NAMALWA (cell line): Measurements from ENCODE around the gene AGR3.
A peak's percentile ranks its signal among the peaks of the same experiment; 100 is the strongest.
"Not testable (repeated sequence)": the region's sequence is repeated elsewhere in the genome, so short reads cannot be mapped to it uniquely, and the experiment has no call there.

ENCODE experiments used
- DNase-seq: peaks from one replicate; pipeline ENCODE4 v3.0.0-alpha.2; 2015; ENCODE audit warnings: low spot score

AGR3 gene

DNA sequence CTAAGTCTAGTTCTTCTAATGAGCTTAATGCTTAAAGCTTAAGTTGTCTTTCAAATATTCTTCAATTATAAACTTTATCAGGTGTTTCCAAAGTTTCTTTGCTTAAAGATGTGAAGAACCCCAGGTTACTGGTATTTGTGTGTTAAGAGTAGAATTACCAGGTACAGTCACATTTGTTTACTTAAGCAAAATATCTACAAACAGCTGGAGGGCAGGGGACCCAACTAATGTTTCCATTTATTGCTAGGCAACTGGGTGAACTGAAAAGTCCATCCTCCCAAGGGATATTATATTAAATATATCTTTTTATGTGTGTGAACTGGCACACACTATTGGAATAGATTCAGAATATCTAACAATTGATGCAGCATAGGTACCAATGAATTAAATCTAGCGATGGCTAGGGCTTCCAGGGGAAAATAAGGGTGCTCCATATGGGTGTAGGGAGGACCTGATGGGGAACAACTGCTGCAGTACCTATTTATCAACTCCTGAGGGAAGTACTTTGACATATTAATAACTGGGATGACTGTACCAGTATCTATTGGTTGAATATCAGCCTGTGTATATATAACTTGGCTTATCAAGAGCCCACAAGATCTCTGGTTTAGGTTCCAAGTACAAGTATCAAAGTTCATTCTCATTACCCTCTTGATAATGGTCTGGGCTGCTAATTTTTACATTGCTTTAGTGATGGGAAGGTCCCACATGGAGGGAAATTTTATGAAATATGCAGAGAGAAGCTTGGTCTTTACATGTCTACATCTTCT, 10.3 kb upstream of the AGR3 start:
- DNase-seq, result no peak

DNA sequence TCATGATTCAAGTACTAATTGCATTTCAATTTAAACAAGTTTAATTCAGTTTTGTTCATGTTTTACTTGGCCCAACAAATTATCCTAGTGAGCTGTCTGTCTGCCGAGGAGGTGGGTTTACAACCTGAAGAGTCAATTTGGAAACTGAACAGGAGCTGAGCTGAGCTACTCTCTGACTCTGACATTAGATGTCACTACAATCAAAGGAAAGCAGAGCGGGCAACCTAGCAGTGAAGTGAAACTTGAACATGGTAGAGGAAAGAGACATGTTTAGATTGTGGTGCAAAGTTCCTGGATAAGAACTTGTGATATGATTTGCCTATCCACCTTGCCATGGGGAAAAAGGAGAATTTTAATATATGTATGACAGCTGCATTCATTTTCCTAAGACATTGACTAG, 9.6 kb upstream of the AGR3 start:
- peak; percentile 41 for DNase-seq

DNA sequence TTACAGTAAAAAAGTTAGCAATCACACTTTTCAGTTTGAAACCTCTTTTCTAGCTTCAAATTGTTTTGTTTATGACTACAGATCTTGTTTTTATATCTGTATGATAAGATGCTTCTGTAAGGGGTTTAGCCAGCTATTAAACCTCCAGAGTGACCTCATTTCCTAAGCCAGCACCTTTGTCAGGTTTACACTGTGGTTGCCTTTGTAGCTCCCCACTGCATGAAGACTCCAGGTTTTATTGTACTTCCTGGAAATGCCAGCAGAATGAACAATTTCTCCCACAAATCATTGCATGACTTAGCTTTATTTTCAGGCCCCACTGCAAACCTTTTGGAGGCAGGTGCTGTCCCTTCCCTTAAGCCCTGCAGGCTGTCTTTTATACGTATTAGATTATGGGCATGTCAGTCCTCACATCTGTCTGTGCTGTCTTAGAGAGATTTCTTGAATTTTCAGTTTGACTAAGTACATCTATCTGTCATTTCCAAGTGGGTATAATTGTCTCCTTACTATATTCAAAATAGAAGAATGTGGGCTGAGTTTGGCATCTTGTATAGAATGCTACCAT, 8.2 kb upstream of the AGR3 start:
- DNase-seq, result no peak

DNA sequence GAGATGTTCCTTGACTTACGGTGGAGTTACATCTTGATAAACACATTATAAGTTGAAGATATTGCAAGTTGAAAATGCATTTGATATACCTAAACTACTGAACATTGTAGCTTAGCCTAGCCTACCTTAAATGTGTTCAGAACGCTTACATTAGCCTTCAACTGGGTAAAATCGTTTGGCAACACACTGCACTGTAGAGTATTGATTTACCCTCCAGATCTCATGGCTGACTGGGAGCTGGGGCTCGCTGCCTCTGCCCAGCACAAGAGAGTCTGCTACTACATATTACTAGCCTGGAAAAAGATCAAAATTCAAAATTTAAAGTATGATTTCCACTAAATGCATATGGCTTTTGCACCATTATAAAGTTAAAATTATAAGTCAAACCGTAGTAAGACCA, 7.5 kb upstream of the AGR3 start:
- DNase-seq, result no peak

DNA sequence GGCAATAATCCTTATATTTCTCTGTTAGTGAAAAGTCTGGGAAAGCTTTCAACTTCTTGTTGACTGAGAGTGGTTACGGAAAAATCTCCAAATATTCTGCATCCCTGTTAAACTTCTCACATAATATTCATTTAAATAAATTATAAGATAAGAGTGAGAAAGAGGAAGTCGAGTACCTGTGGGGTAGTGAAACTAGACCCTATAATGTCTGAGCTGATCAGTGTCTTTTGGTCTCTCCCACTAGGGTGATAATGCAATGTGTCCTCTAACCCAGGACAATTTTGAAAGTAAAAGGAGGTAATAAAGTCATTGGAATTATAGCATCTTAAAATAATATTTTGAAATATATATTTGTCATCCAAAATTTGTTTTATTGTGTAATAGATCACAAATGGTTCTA, 2.1 kb upstream of the AGR3 start:
- peak; percentile 17 for DNase-seq

DNA sequence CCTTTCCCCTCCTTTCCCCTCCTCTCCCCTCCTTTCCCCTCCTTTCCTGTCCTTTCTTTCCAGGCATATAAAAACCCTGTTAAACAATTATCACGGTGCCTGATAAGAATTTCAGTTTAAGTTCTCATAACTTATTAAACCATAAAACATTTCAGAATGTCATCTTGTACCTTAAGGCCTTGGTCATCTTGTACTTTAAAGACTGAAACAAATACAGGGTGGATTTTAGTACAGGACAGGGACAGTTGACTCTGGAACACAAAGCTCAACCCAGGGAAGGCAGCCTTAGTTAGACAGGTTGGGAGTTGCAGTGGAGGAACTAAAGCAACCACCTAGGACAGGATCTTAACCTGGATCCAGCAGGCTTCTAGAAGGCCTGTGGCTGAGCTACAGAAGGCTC, 1.2 kb downstream of the AGR3 start:
- DNase-seq, result no peak

DNA sequence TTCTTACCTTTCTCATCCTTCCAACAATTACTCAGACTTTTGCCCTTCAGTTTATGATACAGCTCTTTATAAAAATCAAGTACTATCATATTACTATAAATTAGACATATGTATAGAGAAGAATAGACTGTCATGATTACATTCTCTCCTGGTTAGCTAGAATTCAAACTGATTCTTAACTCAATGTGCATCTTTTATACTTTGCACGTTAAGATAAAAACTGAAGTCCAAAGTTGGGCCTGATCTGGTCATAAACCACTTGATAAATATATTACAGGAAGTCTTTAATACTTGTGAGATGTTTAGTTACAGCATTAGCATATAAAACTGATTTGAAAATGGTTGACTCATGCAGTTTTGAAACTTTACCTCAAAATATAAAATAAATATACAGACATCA, 2.6 kb downstream of the AGR3 start:
- DNase-seq, result no peak

DNA sequence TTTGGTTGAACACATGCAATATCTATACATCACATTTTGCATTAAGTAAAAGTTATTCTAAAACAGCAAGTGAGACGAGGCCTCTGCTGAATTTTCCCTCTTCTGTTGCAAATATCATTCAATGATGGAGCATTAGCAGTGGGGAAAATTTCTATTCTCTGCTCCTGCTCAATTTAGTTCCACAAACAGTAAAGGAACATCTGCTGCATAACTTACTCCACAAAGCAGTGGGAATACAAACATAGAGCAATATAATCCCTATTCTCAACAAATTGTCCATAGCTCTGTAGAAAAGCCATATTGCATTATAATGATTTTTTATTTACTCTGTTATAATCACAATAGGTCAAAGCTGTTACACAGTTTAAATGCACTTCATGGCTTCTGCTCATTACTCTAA, 5.9 kb downstream of the AGR3 start:
- no peak for DNase-seq

DNA sequence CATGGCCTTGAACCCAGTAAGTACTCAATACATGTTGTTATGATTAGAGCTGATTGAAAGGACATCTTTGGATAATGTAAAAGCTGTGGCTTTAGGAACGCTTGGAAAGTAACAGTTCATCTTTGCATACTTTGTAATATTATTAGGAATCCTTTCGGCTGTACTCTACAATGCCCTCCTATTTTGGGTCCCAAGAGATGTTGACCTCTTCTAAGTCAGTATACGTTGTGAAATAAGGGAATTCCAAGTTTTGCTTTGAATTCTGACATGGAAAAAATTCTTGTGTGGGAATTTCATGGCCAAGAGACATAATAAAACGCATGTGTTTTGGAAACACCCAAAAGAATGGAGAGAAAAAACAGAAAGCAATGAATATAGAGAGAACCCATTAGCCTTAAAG, 7.7 kb downstream of the AGR3 start:
- DNase-seq, result no peak

DNA sequence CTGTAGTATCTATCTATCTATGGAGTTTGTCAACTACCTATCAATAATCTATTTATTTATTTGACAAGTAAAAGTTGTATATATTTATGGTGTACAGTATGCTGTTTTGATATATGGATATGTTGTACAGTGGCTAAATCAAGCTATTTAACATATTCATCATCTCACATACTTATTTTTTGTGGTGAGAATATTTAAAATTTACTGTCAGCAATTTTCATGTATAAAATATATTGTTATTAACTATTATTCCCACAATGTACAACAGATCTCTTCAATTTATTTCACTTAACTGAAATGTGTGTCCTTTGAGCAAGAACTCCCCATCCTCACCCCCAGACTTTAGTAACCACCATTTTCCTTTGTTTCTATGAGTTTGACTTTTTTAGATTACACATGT, 14.5 kb downstream of the AGR3 start:
- no peak for DNase-seq

DNA sequence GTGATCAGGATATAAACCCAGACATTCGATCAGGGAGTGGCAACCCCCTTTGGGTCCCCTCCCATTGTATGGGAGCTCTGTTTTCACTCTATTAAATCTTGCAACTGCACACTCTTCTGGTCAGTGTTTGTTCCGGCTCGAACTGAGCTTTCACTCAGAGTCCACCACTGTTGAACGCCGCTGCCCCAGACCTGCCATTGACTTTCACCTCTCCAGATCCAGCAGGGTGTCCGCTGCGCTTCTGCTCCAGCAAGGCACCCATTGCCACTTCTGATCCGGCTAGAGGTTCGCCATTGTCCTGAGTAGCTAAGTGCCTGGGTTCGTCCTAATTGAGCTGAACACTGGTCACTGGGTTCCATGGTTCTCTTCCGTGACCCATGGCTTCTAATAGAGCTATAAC, 28.6 kb downstream of the AGR3 start:
- DNase-seq, result not testable (repeated sequence)

DNA sequence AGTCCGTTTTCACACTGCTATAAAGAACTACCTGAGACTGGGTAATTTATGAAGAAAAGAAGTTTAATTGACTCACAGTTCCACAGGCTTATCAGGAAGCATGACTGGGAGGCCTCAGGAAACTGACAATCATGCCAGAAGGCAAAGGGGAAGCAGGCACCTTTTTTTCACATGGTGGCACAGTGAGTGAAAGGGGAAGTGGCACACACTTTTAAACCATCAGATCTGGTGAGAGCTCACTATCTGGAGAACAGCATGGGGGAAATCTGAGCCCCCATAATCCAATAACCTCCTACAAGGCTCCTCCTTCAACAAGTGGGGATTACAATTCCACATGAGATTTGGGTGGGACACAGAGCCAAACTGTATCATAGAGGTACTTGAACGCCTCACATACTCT, 30.0 kb downstream of the AGR3 start:
- DNase-seq, result peak; percentile 13

DNA sequence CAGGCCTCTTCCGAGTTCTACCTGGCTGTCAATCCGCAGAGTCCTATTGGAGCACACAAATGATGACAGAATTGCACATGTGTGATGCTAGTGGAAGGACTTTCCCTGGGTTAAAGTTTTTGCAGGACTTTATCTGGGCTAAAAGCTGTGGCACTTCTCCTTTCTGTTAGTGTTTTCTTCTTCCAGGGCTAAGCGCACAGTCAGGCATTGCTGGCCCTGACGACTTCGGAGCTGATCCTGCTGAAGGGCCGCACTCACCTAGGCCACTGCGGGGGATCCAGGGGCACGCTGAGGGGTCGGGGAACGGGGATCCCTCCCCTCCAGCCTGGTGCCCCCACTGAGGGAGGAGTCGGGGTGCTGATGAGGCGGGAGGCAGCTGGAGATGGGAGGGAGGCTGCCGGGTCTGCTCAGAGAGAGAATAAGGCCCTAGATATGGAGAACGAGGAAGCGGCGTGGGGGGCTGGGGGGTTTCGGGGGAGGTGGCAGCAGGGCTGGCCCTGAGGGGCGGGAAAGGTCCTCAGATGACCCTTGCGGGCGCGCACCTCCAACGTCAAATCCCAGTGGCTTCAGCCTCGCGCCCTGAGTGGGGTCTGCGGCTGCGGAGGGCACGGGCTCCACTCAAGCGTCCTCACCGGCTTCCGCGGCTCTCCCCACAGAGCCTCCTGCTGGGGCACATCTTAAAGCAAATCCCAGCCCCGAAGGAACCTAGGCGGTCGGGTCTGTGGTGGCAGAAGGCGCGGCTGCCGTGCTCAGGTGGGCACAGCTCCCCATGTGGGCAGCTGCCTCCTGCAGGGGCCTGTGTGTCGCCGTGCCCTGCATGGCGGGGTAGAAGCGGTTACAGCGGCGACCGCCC, 30.9 kb downstream of the AGR3 start:
- no peak for DNase-seq

DNA sequence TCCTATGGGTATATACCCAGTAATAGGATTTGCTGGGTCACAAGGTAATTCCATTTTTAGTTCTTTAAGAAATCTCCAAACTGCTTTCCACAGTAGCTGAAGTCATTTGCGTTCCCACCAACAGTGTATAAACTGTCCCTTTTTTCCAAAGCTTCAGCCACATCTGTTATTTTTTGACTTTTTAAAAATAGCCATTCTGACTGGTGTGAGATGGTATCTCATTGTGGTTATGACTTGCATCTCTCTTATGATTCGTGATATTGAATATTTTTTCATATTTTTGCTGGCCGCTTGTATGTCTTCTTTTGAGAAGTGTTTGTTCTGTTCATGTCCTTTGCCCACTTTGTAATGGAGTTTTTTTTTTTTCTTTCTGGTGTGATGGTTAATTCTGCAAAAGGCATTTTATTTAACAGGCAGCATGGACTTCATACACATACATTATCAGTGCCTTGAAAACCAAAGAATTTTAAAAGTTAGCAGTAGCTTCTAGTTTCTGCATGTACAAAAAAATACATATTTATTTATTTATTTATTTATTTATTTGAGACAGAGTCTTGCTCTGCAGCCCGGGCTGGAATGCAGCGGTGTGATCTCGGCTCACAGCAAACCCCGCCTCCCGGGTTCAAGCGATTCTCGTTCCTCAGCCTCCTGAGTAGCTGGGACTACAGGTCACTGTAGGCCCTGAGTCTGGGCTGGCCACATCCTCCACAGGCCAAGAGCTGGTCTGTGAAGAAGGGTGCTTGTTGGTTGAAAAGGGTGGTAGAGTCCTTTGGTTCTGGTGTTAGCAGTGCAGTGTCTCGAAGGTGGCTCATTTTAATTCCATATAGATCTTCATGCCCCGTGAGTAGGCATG, 32.3 kb downstream of the AGR3 start:
- DNase-seq, result no peak

DNA sequence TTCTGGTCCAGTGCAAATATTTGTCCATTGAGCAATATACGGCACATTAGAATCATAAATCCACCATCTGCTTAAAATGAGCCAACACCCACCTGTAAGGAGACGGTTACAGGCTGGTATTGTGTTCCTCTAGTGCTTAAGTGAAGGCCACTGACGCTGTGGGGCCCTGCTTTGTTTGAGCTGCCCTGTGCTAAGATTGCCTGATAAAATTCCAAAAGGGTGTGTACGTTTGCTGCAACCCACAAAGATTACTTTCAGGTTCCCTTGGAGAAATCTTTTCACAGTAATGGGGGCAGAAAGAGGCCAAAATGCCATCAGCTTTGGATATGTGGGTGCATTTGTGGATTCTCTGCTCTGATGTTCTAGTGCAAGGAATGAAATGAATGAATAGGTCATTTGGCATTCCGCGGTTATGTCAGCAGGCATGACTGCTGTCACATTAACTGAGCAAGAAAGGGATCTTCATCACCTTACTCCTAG, 34.4 kb downstream of the AGR3 start:
- no peak for DNase-seq

DNA sequence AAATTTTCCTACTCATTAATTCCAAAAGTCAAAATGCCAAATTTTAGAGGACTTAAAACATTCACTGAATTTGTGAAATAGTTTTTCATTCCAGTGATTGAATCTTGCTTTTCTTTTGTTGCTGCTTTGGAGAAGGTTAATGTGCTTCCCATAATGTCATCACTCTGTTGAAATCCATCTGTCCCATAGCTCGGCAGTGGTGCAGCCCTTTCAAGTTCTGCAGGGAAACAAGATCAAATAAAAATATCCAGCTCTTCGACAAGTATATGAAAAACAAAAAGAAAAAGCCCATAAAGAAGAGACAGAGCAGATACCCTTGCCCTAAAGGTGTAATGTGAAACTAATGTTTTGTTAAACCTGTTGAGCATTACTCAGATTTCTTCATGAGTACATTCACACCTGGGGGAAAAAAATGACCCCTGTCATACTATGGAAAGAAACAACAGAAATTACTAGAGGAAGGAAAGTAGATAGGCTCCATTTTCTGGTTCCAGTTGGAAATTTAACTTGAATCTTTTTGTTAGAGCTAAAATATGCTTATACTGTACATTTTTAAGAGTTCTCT, 35.1 kb downstream of the AGR3 start:
- DNase-seq, result no peak

DNA sequence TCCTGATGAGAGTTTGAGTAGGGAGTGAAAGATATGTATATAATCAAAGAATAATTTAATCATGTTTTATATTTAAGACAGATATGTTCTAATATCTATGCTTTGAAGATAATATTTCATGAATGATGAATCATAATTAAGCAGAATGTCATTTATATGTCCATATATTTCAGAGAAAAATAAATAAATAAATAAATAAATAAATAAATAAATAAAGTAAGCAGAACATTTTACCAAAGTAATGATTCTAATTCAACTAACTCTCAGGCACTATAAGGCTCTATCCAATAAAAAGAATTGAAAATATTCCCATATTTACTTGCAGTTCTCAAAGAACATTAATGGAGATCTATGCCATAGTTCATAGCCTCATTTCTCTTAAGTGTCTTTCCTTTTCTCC, 36.0 kb downstream of the AGR3 start:
- DNase-seq, result no peak

DNA sequence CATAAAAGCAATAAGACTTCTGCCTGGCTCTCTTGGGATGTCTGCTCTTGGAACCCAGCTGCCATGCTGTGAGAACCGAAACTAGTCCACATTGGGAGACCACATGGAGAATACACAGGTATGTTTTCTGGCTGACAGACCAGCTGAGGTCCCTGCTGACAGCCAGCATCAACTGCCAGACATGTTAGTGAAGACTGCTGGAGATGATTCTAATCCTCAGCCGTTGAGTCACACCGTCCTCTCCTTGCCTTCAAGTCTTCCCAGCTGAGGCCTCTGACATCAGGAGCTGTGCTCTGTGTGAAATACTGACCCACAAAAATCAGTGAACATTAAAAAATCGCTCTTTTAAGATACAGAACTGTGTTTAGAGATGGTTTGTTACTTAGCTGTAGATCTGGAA, 40.1 kb downstream of the AGR3 start:
- no peak for DNase-seq

DNA sequence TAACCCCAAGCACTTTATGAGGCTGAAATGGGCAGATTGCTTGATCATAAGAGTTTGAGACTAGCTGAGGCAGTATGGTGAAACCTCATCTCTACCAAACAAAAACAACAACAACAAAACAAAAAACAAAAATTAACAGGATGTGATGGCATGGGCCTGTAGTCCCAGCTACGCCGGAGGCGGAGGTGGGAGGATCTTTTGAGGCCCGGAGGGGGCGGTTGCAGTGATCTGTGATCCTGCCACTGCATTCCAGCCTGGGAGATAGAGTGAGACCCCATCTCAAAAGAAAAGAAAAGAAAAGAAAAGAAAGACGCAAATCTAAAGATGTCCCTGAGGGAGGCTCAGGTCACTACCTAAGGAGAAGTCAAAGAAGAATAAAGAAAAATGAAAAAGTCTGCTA, 41.7 kb downstream of the AGR3 start:
- no peak for DNase-seq

DNA sequence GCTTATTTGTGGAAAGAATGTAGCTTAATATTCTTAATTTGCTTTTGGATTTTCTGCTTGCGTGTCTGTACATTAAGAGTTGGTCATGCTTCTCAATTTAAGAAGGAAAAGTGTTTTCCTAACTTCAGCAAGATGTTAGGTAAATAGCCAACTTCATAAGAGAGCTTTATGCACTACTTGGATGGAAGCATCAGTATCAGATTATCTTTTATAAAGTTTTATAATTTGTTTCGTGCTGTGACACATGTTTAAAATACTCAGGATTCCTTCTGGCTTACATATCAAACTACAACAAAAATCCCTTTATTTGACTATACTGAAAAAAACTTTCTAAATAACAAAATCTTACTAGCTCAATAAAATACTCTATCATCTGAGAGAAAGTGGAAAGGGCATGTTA, 42.1 kb downstream of the AGR3 start:
- DNase-seq, result no peak

DNA sequence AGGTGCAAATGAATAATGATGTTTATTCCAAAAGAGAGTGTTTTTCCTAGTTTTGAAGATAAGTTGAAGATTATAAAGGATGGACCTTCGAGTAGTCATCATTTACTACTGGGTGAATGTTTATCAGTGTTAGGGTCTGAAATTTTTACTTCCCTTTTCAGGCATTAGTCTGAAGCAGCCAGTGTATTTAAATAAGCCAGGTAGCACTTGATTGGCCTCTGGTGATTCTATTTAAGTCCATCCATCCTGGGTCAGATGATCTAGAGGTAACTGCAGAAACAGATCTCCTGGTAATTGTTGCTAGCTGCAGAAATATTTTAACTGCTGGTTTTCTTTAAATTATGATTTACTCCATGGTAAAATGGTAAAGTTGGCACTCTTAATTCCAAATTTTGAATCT, 42.9 kb downstream of the AGR3 start:
- DNase-seq, result no peak

DNA sequence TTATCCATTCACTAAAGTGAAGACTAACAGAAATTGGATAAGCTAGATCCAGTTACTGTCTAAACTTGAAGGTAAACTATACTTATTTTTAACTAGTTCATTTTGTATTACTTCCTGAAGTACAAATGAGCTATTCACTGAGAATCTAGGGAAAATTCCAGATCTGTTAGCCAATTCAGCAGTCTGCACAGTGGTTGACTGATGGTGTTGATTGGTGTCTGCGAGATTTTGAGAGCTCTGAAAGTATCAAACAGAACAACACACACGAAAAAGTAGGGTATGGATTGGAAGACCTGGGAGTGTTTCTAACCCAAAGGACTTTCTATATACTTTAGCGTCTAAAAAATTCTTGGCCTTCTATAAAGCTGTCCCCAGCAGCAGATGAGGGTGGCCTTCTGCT, 43.4 kb downstream of the AGR3 start:
- DNase-seq, result no peak
